Activated CD4-positive, alpha-beta T cell treated with anti-CD3 and anti-CD28 coated beads, Interleukin-2, Interleukin-4, amounts not matched to agents 100 ng/mL and 50 ng/mL, durations not matched to agents 16 hours and 8 hours (primary cell): ENCODE results near the gene PTTG1.
"Not testable (repeated sequence)": the region's sequence is repeated elsewhere in the genome, so short reads cannot be mapped to it uniquely, and the experiment has no call there.

Experiments
- DNase-seq: peaks from one replicate; pipeline ENCODE4 v3.0.0-alpha.2; 2020; ENCODE audit warnings: low spot score

The PTTG1 gene

DNA sequence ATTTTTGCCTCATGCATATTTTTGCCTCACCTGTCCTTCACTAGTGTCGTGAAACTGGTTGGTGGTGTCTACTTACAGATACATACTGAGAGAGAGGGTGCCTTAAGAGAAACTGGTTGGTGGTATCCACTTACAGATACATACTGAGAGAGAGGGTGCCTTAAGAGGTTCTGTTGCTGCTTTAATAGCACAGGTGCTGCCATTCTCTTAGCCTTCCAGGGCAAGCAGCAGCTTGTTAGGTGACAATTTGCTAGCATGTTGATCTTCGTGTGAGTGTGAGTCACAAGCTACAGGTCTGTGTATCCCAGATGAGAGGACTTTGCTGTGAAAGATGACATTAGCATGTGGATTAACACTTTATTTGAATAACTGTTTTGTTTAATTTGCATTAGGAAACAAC lies 1.4 kb downstream of the PTTG1 start:
- DNase-seq, result no peak

DNA sequence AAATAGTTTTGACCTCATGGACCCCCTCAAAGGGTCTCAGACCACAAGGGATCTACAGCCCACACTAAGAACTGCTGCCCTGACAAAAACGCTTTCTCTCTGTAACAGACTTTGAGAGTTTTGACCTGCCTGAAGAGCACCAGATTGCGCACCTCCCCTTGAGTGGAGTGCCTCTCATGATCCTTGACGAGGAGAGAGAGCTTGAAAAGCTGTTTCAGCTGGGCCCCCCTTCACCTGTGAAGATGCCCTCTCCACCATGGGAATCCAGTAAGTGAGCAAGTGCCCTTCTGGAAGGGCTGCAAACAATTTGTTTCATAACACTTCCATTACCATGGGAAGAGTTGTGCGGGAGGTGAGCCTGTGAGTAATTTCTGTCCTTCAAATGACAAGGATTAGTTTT lies 6.0 kb downstream of the PTTG1 start:
- no peak for DNase-seq

DNA sequence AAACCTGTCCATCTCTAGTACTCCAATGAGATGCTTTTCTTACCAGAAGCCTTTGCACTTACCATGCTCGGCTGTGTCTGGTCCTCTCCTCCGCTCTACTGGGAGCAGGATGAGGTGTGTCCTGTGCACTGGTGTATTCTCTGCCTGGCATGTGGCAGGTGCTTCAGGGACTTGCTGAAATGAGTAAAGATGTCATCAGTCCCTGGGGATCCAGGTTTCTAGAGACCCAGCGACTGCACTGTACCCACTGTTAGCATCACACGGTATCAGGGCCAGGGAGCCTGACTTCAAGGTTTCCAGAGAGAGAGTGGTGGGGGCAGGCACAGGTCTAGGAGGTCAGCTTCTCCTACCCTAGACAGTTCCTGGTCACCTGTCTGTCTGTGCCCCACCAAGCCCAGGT lies 10.5 kb downstream of the PTTG1 start:
- no peak for DNase-seq

DNA sequence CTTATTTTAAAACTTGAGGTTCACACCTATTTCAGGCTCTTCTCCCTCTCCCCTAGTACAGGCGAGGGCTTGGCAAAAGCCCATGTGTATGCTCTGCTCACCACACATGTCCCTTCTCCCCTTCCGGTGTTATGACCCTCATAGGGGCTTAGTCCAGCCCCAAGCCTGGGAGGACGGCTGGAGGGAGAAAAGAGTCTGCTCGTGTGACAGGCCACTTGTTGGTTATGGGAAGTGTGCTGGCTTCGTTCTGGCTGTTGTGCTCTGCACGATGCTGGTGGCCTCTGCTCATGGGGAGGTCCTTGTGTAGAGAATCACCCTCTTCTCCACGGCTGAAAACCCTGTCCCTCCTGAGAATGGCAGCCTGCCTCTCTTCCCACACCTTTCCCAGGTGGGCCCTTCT lies 11.1 kb downstream of the PTTG1 start:
- DNase-seq, result no peak

- DNase-seq, result no peak
These were observed 12.4 kb downstream of the PTTG1 start for GRCh38 chr5:160434022-160434531.

GRCh38 chr5:160435532-160435931 lies 13.9 kb downstream of the PTTG1 start:
- no peak for DNase-seq

- DNase-seq, result no peak
These were observed 14.4 kb downstream of the PTTG1 start for GRCh38 chr5:160436017-160436416.

DNA sequence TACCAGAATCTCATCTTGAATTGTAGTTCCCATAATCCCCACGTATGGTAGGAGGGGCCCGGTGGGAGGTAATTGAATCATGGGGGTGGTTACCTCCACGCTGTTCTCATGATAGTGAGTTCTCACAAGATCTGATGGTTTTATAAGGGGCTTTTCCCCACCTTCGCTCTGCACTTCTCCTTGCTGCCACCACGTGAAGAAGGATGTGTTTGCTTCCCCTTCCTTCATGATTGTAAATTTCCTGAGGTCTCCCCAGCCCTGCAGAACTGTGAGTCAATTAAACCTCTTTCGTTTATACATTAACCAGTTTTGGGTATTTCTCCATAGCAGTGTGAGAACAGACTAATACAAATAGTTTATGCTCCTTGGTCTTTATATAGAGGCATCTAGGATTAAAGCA lies 15.0 kb downstream of the PTTG1 start:
- DNase-seq, result not testable (repeated sequence)

DNA sequence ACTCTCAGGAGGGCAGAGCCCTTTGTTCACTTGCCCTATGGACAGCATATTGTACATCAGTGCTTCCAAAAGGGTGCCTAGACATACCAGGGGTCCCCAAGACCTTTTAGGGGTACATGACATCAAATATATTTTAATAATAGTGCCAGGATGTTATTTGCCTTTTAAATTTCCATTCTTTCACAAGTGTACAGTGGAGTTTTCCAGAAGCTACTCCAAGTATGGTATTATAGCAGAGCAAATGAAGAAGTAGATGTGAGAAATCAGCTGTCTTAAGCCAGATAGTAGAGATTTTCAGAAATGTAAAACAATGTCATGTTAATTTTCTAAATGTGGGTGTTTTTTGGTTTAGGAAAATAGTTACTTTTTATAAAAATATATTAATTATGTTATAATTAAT lies 15.6 kb downstream of the PTTG1 start:
- no peak for DNase-seq

DNA sequence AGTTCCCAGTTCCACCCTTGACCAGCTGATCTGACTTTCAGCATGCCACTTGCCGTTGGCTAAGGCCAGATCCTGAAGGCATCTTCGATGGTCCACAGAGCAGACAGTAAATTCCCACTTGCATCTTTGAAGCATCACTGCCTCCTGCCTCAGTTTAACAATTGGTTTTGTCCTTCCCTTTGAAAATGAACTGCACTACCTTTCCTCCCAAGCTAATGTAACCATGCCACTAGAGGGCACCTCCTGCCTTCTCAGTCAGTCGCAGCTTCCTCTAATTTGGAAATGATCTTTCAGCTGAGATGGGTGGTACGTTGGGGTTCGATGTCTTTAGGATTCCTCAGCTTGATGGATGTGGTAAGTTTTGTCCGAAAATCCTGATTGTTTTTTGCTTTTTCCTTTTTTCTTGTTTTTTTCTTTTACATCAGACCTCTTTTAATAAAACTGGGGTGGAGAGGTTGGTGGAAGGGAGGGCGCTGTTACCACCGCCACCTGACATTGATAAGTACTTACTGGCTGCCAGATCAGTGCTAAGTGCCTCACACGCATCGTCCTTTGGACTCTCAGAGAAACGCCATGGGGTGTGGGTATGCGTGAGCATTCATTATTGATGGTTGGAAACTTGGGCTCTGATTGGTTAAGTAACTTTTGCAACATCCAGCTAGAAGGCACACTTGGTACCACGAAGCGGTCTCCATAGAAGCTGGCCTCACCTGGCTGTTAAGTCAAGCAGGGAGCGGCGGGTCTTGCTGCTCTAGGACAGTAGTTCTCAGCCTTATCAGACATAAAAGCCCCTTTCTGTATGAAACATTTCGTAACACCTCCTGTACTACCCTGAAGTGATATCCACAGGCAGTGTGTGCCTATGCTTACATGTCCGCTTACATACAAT lies 16.9 kb downstream of the PTTG1 start:
- peak; percentile 79 for DNase-seq

- DNase-seq, result peak; percentile 91
These were observed 17.5 kb downstream of the PTTG1 start for GRCh38 chr5:160439205-160439600.

GRCh38 chr5:160441311-160441781 lies 19.7 kb downstream of the PTTG1 start:
- DNase-seq, result no peak

DNA sequence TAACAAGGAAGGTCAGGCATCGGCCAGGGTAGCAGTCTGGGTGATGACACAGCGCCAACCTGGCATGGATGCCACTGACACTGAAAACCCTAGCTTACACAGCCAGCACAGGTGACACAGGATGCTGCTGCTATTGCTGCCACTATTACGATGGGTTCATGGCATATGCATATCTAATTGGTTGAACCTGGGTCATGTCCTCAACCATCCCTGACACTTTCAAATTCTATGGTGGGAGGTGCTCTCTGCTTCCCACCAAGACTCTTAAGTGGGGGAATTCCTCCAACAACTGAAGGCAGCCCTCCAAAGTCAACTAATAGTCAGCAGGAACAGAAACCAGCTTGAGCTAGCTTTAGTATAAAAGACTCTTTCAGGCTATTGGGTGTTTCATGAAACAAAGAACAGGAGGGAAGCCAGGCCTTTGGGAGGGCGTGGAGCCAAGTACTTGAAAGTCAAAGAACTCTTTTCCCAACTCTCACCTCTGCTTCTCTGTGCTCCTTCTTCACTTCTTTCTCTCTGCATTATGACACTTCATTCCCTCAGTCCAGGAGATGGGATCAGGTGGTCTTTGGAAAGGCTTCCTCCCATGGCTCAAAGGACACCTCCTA lies 21.3 kb downstream of the PTTG1 start:
- no peak for DNase-seq

- DNase-seq, result no peak
These were observed 22.8 kb downstream of the PTTG1 start for GRCh38 chr5:160444407-160444806.

DNA sequence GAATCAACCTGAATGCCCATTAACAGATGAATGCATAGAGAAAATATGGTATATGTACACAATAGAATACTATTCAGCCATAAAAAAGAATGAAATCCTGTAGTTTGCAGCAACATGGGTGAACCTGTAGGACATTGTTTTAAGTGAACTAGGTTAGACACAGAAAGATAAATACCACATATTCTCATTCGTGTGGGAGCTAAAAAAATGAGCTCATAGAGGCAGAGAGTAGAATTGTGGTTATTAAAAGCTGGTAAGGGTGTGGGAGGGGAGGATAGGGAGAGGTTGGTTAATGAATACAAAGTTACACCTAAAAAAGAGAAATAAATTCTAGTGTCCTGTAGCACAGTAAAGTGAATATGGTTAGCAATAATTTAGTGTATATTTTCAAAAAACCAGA lies 23.5 kb downstream of the PTTG1 start:
- DNase-seq, result no peak

DNA sequence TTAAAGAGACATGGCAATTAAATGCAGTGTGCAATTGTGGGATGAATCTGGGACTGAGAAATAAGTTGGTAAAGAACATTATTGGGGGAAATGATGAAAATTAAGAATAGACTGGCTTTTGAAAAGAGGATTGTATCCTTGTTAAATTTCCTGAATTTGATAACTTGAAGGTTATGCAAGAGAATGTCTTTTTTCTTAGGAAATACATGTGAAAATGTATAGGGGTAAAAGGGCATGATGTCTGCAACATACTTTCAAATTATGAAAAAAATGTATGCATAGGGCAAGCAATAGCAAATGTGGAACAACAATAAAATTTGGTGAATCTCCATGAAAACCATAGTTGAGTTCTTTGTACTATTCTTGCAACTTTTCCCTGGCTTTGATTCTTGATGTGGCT lies 24.1 kb downstream of the PTTG1 start:
- DNase-seq, result no peak

DNA sequence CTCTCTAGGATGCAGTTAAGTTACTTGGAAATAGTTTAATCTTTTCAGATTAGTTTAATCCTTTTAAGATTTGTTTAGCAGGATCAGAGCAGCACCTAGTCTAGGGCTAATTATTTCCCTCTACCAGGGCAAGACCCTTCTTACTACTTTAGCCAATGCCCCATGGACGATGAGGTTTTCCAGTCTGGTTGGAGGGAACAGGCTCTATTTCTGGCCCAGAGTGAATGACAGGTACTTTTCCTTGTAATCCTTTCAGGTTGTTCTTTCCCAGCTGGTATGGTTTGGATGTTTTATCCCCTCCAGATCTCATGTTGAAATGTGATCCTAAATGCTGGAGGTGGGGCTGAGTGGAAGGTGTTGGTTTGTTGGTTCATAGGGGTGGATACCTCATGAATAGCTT lies 27.2 kb downstream of the PTTG1 start:
- no peak for DNase-seq

DNA sequence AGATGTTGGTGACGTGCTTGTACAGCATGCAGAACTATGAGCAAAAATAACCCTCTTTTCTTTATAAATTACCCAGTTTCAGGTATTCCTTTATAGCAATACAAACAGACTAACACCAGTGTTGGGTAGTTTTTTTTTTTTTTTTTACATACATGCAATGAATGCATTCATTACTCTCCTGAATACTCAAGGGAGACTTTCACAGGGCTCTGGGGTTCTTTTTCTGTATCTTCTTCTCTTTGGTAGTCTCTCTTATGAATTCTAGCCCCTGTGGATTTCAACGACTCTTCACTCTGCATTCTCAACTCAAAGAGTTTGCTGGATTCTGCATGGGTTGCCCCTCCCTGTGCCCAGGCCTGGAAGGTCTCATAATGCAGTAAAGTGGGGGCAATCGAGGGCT lies 27.8 kb downstream of the PTTG1 start:
- DNase-seq, result no peak

DNA sequence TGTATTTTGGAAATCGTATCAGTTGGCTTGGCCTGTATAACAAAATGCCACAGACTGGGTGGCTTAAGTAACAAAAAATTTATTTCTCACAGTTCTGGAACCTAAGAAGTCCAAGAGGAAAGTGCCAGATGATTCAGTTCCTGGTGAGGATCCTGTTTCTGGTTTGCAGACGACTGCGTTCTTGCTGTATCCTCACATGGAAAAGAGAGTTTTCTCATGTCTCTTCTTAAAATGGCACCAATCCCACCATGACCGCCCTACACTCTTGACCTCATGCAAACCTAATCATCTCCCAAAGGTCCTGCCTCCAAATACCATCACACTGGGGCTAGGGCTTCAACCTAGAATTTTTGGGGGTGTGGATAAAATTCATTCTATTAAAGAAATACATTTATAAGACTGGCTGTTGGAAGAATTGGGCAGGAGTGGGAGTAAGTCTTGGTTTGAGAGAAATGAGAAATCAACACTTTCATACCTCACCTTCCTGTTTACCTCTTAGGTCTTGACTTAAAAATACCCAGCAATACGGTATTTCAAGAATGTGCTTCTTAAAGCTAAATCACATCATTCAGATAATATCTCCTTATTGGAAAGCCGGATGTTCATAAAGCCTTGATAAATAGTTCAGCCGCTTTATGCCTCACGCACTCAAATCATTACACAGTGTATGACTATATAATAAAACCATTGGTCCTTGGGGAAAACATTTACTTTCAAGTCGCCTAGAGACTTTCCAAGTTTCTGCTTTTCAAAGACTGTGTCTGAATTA lies 28.7 kb downstream of the PTTG1 start:
- DNase-seq, result no peak

DNA sequence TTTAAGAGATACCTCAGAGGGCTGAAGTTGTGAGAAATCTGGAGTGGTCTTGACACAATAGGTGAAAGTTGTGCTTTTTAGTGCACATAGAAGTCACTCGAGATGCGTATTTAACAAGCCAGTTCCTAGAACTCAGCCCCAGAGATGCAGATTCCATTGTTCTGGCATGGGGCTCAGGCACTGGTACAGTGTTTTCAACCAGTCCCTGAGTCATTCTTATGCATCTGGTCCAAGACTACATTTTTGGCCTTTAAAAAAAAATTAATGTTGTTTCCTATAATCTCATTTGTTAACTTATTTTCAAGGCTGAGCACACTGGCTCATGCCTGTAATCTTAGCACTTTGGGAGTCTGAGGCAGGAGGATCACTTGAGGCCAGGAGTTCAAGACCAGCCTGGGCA lies 29.6 kb downstream of the PTTG1 start:
- no peak for DNase-seq

GRCh38 chr5:160452036-160452435 lies 30.4 kb downstream of the PTTG1 start:
- DNase-seq, result no peak

- DNase-seq, result no peak
These were observed 31.1 kb downstream of the PTTG1 start for GRCh38 chr5:160452795-160453194.

- DNase-seq, result no peak
These were observed 32.1 kb downstream of the PTTG1 start for GRCh38 chr5:160453751-160454150.
